ENCODE data around the gene CCNL2.

- TF ChIP-seq ESRRA (CRISPR knock-in tag; IDR thresholded peaks at IDR 0.05; ENCODE audit: borderline replicate concordance) (no peak), ELF4 (CRISPR knock-in tag; IDR thresholded peaks at IDR 0.05; ENCODE audit: low read depth) (no peak), CTCF (IDR thresholded peaks at IDR 0.05) (no peak), AR (CRISPR knock-in tag; IDR thresholded peaks at IDR 0.05) (no peak), CREM (CRISPR knock-in tag; IDR thresholded peaks at IDR 0.05) (no peak), NFYB (CRISPR knock-in tag; conservative IDR thresholded peaks at IDR 0.05; ENCODE audit: low read depth) (no peak), ZNF416 (CRISPR knock-in tag; IDR thresholded peaks at IDR 0.05) (no peak), ATF1 (CRISPR knock-in tag; IDR thresholded peaks at IDR 0.05) (no peak), JUN (CRISPR knock-in tag; IDR thresholded peaks at IDR 0.05) (no peak)
- TF ChIP-seq, protein P1, sequence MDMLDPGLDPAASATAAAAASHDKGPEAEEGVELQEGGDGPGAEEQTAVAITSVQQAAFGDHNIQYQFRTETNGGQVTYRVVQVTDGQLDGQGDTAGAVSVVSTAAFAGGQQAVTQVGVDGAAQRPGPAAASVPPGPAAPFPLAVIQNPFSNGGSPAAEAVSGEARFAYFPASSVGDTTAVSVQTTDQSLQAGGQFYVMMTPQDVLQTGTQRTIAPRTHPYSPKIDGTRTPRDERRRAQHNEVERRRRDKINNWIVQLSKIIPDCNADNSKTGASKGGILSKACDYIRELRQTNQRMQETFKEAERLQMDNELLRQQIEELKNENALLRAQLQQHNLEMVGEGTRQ (CRISPR knock-in tag; IDR thresholded peaks at IDR 0.05): no peak
- TF ChIP-seq, protein P2, sequence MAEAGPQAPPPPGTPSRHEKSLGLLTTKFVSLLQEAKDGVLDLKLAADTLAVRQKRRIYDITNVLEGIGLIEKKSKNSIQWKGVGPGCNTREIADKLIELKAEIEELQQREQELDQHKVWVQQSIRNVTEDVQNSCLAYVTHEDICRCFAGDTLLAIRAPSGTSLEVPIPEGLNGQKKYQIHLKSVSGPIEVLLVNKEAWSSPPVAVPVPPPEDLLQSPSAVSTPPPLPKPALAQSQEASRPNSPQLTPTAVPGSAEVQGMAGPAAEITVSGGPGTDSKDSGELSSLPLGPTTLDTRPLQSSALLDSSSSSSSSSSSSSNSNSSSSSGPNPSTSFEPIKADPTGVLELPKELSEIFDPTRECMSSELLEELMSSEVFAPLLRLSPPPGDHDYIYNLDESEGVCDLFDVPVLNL (CRISPR knock-in tag; IDR thresholded peaks at IDR 0.05; ENCODE audit: borderline replicate concordance, low read depth): no peak
- TF ChIP-seq, protein P3, sequence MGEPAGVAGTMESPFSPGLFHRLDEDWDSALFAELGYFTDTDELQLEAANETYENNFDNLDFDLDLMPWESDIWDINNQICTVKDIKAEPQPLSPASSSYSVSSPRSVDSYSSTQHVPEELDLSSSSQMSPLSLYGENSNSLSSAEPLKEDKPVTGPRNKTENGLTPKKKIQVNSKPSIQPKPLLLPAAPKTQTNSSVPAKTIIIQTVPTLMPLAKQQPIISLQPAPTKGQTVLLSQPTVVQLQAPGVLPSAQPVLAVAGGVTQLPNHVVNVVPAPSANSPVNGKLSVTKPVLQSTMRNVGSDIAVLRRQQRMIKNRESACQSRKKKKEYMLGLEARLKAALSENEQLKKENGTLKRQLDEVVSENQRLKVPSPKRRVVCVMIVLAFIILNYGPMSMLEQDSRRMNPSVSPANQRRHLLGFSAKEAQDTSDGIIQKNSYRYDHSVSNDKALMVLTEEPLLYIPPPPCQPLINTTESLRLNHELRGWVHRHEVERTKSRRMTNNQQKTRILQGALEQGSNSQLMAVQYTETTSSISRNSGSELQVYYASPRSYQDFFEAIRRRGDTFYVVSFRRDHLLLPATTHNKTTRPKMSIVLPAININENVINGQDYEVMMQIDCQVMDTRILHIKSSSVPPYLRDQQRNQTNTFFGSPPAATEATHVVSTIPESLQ (CRISPR knock-in tag; IDR thresholded peaks at IDR 0.05): no peak
Measured at GRCh38 chr1:1385931-1386330, 13.2 kb downstream of the CCNL2 start.

Data from WTC11 (cell line).